Breast epithelium (tissue), 4 donors: ENCODE measurements around the gene SLC15A1. TPM values are rescaled to one million over a fixed set of nuclear protein-coding genes. Genes with fewer than 3 reads are reported as not detected.

ENCODE experiments used
- DNase-seq, 2 donors: peaks; one replicate each; pipeline ENCODE4 v3.0.0-alpha.2; 2019; ENCODE audit warnings: low spot score in 2 of 2
- H3K27ac ChIP-seq, 2 donors: fragments of 200-600 bp; sonication (generic) in 1 of 2; one replicate each; pipeline ENCODE4 v1.5.1; 2016 to 2019; ENCODE audit warnings: mild to moderate bottlenecking in 1 of 2
- H3K27me3 ChIP-seq, 2 donors: fragments of 200-600 bp; sonication (generic) in 1 of 2; one replicate each; pipeline versions ENCODE4 v1.5.1 to v1.6.0; 2017 to 2019; ENCODE audit warnings: control low read depth in 1 of 2, mild to moderate bottlenecking in 1 of 2
- H3K36me3 ChIP-seq: fragments of 200-600 bp; one replicate; pipeline ENCODE4 v1.5.1; 2019
- H3K4me1 ChIP-seq, 2 donors: fragments of 200-600 bp; sonication (generic); one replicate each; pipeline ENCODE4 v1.5.1; 2016 to 2019; ENCODE audit warnings: control low read depth in 1 of 2
- H3K4me3 ChIP-seq, 3 donors: fragments of 200-600 bp; sonication (generic); 1 replicate in 2 of 3; 2 replicates in 1 of 3; pipeline ENCODE4 v1.5.1; 2016 to 2019; ENCODE audit warnings: mild to moderate bottlenecking in 3 of 3, moderate library complexity in 2 of 3
- H3K9me3 ChIP-seq, 2 donors: fragments of 200-600 bp; sonication (generic) in 1 of 2; one replicate each; pipeline ENCODE4 v1.5.1; 2016 to 2019; ENCODE audit warnings: control low read depth in 1 of 2
- CTCF ChIP-seq, 3 donors: fragments of 450-650 bp; IDR thresholded peaks; one replicate each; pipeline ENCODE4 v1.5.1; 2016 to 2017; ENCODE audit warnings: antibody characterized with exemption in 3 of 3, mild to moderate bottlenecking in 3 of 3, moderate library complexity in 3 of 3
- POLR2A ChIP-seq: fragments of 450-650 bp; IDR thresholded peaks from one replicate; pipeline ENCODE4 v1.6.1; 2016; ENCODE audit warnings: antibody characterized with exemption, mild to moderate bottlenecking, moderate library complexity
- POLR2AphosphoS5 ChIP-seq, 3 donors: sonication (generic); formaldehyde crosslinking; IDR thresholded peaks; one replicate each; pipeline ENCODE4 v1.6.1; 2017; ENCODE audit warnings: antibody characterized with exemption in 3 of 3
- intact Hi-C: fragments of 100-400 bp; cut with DNase I; formaldehyde crosslinking; loops from one replicate; pipeline ENCODE4 v1.15.1; 2023; ENCODE audit warnings: low total_unique reads
- total RNA-seq, 3 donors: library from RNA; depleted of rRNA; stranded (reverse); fragments of >200 nt; gene quantifications; one replicate each; pipeline ENCODE4 v1.1.0, GENCODE V29; 2016

The SLC15A1 gene
- total RNA-seq, 3 donors from 2014 or later = 1.3 TPM; not detected in 2

- DNase-seq = no peak
- intact Hi-C loops = no loop called here
- TF ChIP-seq CTCF (IDR thresholded peaks at IDR 0.05) = no peak
- no peak for TF ChIP-seq POLR2AphosphoS5 (IDR thresholded peaks at IDR 0.05)
- TF ChIP-seq POLR2A = no peak
Observed at GRCh38 chr13:98717891-98718290, 34.6 kb downstream of the SLC15A1 start.

GRCh38 chr13:98717256-98717655 lies 35.2 kb downstream of the SLC15A1 start:
- no peak overlapping the region for H3K27ac ChIP-seq
- no peaks in the 10 kb centered on the region for H3K27me3 ChIP-seq
- TF ChIP-seq POLR2A (no peak), POLR2AphosphoS5 (IDR thresholded peaks at IDR 0.05) (no peak), CTCF (IDR thresholded peaks at IDR 0.05) (no peak)
- H3K36me3 ChIP-seq = no peaks in the 10 kb centered on the region
- intact Hi-C loops = no loop called here
- no peak overlapping the region for H3K4me3 ChIP-seq
- DNase-seq = no peak
- no peaks in the 10 kb centered on the region for H3K4me1 ChIP-seq
- H3K9me3 ChIP-seq = no peaks in the 10 kb centered on the region

More at GRCh38 chr13:98717891-98718290, 34.6 kb downstream of the SLC15A1 start:
- Histone ChIP-seq H3K4me1 (no peaks in the 10 kb centered on the region), H3K9me3 (no peaks in the 10 kb centered on the region), H3K4me3 (no peak overlapping the region), H3K36me3 (no peaks in the 10 kb centered on the region), H3K27me3 (no peaks in the 10 kb centered on the region), H3K27ac (no peak overlapping the region)

- Histone ChIP-seq H3K27ac (no peak overlapping the region), H3K9me3 (no peaks in the 10 kb centered on the region), H3K27me3 (no peaks in the 10 kb centered on the region), H3K4me1 (no peaks in the 10 kb centered on the region), H3K36me3 (no peaks in the 10 kb centered on the region), H3K4me3 (no peak overlapping the region)
- DNase-seq = no peak
- intact Hi-C loops = no loop called here
- TF ChIP-seq POLR2A (no peak), POLR2AphosphoS5 (IDR thresholded peaks at IDR 0.05) (no peak), CTCF (IDR thresholded peaks at IDR 0.05) (no peak)
Observed at GRCh38 chr13:98710521-98710920, 42.0 kb downstream of the SLC15A1 start.

GRCh38 chr13:98707281-98707999 lies 45.0 kb downstream of the SLC15A1 start:
- H3K4me1 ChIP-seq = no peaks in the 10 kb centered on the region
- no peaks in the 10 kb centered on the region for H3K27me3 ChIP-seq
- intact Hi-C loops = no loop called here
- no peak overlapping the region for H3K4me3 ChIP-seq
- H3K36me3 ChIP-seq = no peaks in the 10 kb centered on the region
- no peak for DNase-seq
- H3K27ac ChIP-seq = no peak overlapping the region
- TF ChIP-seq POLR2AphosphoS5 (IDR thresholded peaks at IDR 0.05) (no peak), POLR2A (no peak), CTCF (IDR thresholded peaks at IDR 0.05) (no peak)
- no peaks in the 10 kb centered on the region for H3K9me3 ChIP-seq

- Histone ChIP-seq H3K4me1 (no peaks in the 10 kb centered on the region), H3K9me3 (no peaks in the 10 kb centered on the region), H3K4me3 (no peak overlapping the region), H3K27me3 (no peaks in the 10 kb centered on the region), H3K36me3 (no peaks in the 10 kb centered on the region), H3K27ac (no peak overlapping the region)
- intact Hi-C loops = no loop called here
- DNase-seq = no peak
- no peak for TF ChIP-seq POLR2A
- no peak for TF ChIP-seq CTCF (IDR thresholded peaks at IDR 0.05)
- no peak for TF ChIP-seq POLR2AphosphoS5 (IDR thresholded peaks at IDR 0.05)
Observed at GRCh38 chr13:98706446-98707110, 45.9 kb downstream of the SLC15A1 start.
